HEK293 (cell line): ENCODE results near the gene KRTAP5-5.

ENCODE experiments used
- CTCF ChIA-PET: fragments of 350-600 bp; formaldehyde crosslinking; extraction: SDS; loops from one replicate; lab custom pipeline; 2021; ENCODE audit warnings: antibody characterized with exemption; lab: Yijun Ruan, JAX
- POLR2A ChIA-PET: fragments of 300-600 bp; formaldehyde crosslinking; extraction: SDS; loops from one replicate; lab custom pipeline; 2020; ENCODE audit warnings: antibody characterized with exemption, inconsistent platforms; lab: Yijun Ruan, JAX
- H3K27ac ChIP-seq: fragments of 200-500 bp; sonication (Bioruptor generic); 2 replicates; pipeline ENCODE4 v1.5.1; 2014; ENCODE audit warnings: low read depth, low read length, control low read depth, inconsistent platforms; ENCODE audit errors: extremely low read depth
- H3K36me3 ChIP-seq, 2 experiments: fragments of 200-500 bp in 1 of 2; sonication (Bioruptor generic) in 1 of 2; 1 replicate in 1 of 2; 2 replicates in 1 of 2; pipeline ENCODE4 v1.5.1; 2014 to 2017; ENCODE audit warnings: inconsistent platforms in 2 of 2, low read length in 2 of 2; ENCODE audit not compliant: control insufficient read depth in 2 of 2, insufficient read depth in 1 of 2
- H3K4me1 ChIP-seq: fragments of 200-500 bp; sonication (Bioruptor generic); 2 replicates; pipeline ENCODE4 v1.5.1; 2014; ENCODE audit warnings: mild to moderate bottlenecking, low read length, inconsistent platforms; ENCODE audit not compliant: control insufficient read depth, insufficient read depth
- H3K4me3 ChIP-seq: 2 replicates; pipeline ENCODE4 v1.5.1; 2011; ENCODE audit warnings: low read depth, mild to moderate bottlenecking, control low read depth, low read length, moderate library complexity
- H3K9me3 ChIP-seq: fragments of 200-500 bp; sonication (Bioruptor generic); 2 replicates; pipeline ENCODE4 v1.5.1; 2014; ENCODE audit warnings: low read depth, low read length, inconsistent platforms; ENCODE audit not compliant: control insufficient read depth, insufficient read depth
- GFI1B ChIP-seq: fragments of 450-650 bp; formaldehyde crosslinking; IDR thresholded peaks from 2 replicates; pipeline ENCODE4 v1.5.1; 2016; ENCODE audit warnings: missing biosample characterization, missing genetic modification characterization
- HOXD13 ChIP-seq: sonication (generic); formaldehyde crosslinking; IDR thresholded peaks from 2 replicates; pipeline ENCODE4 v1.8.0; 2022; ENCODE audit warnings: missing genetic modification reagents, borderline replicate concordance
- KLF10 ChIP-seq: fragments of 450-650 bp; IDR thresholded peaks from 2 replicates; pipeline ENCODE4 v1.5.1; 2018; ENCODE audit warnings: missing biosample characterization, mild to moderate bottlenecking, missing genetic modification characterization
- OVOL3 ChIP-seq: fragments of 450-650 bp; formaldehyde crosslinking; IDR thresholded peaks from 2 replicates; pipeline ENCODE4 v1.5.1; 2016; ENCODE audit warnings: missing biosample characterization, missing genetic modification characterization
- ZFP69B ChIP-seq: fragments of 450-650 bp; formaldehyde crosslinking; IDR thresholded peaks from 2 replicates; pipeline ENCODE4 v1.5.1; 2016; ENCODE audit warnings: missing biosample characterization, missing genetic modification characterization
- ZNF16 ChIP-seq: fragments of 450-650 bp; formaldehyde crosslinking; IDR thresholded peaks from 2 replicates; pipeline ENCODE4 v1.5.1; 2016; ENCODE audit warnings: low read depth, missing biosample characterization, missing genetic modification characterization
- ZNF239 ChIP-seq: fragments of 450-650 bp; formaldehyde crosslinking; IDR thresholded peaks from 2 replicates; pipeline ENCODE4 v1.5.1; 2016; ENCODE audit warnings: missing biosample characterization, missing genetic modification characterization
- ZNF324 ChIP-seq: fragments of 450-650 bp; formaldehyde crosslinking; IDR thresholded peaks from 2 replicates; pipeline ENCODE4 v1.5.1; 2016; ENCODE audit warnings: missing biosample characterization, missing genetic modification characterization
- ZNF510 ChIP-seq: fragments of 450-650 bp; formaldehyde crosslinking; IDR thresholded peaks from 2 replicates; pipeline ENCODE4 v1.5.1; 2018; ENCODE audit warnings: mild to moderate bottlenecking, missing genetic modification characterization, missing biosample characterization; ENCODE audit not compliant: insufficient replicate concordance
- ZNF529 ChIP-seq: fragments of 450-650 bp; formaldehyde crosslinking; IDR thresholded peaks from 2 replicates; pipeline ENCODE4 v1.5.1; 2017; ENCODE audit warnings: missing genetic modification characterization, missing biosample characterization; ENCODE audit not compliant: insufficient replicate concordance
- ZNF624 ChIP-seq: fragments of 450-650 bp; formaldehyde crosslinking; IDR thresholded peaks from 2 replicates; pipeline ENCODE4 v1.5.1; 2017; ENCODE audit warnings: missing biosample characterization, missing genetic modification characterization
- ZNF837 ChIP-seq: fragments of 450-650 bp; formaldehyde crosslinking; IDR thresholded peaks from 2 replicates; pipeline ENCODE4 v1.5.1; 2016; ENCODE audit warnings: missing biosample characterization, missing genetic modification characterization
- ZSCAN16 ChIP-seq: fragments of 450-650 bp; formaldehyde crosslinking; IDR thresholded peaks from 2 replicates; pipeline ENCODE4 v1.5.1; 2016; ENCODE audit warnings: missing biosample characterization, missing genetic modification characterization
- ZXDB ChIP-seq: fragments of 450-650 bp; formaldehyde crosslinking; IDR thresholded peaks from 2 replicates; pipeline ENCODE4 v1.5.1; 2016; ENCODE audit warnings: missing biosample characterization, missing genetic modification characterization
- TF ChIP-seq, protein P1 (sequence below): fragments of 450-650 bp; formaldehyde crosslinking; IDR thresholded peaks from 2 replicates; pipeline ENCODE4 v1.5.1; 2016; ENCODE audit warnings: missing biosample characterization, missing genetic modification characterization, borderline replicate concordance
- TF ChIP-seq, protein P2 (sequence below): fragments of 450-650 bp; formaldehyde crosslinking; IDR thresholded peaks from 2 replicates; pipeline ENCODE4 v1.5.1; 2016; ENCODE audit warnings: missing biosample characterization, missing genetic modification characterization

The KRTAP5-5 gene

DNA sequence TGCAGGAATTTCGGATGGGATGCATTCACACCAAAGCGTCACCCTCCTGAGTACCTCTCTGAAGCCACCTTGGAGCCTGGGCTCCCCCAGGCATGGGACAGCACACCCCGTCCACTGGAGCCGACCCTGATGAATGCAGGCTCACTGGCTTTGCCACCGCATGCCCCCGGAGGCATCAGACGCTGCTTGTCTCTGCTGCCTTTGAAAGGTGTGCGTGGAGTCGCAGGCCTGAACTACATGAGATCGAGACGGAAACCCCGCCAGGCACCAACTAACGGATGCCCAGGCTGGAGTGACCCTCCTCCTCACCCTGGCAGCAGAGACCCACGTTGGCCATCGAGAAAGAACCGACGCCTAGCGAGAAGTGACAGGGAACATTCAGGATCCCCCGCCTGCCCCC, 22.5 kb downstream of the KRTAP5-5 start:
- H3K4me3 ChIP-seq: no peak overlapping the region
- ChIA-PET CTCF (interaction anchor here (0.6 to 6.4 kb wide), 56 partner anchors 9 to 735 kb away, joined by 3 to 138 read pairs (median 5); partner anchors contain the start of genes KRTAP5-6 and SYT8), POLR2A (interaction anchor here (1.1 to 1.3 kb wide), 2 partner anchors 41 to 500 kb away, joined by 4 to 9 read pairs; no protein-coding TSS in a partner anchor)
- no peaks in the 10 kb centered on the region for H3K4me1 ChIP-seq
- H3K36me3 ChIP-seq: no peaks in the 10 kb centered on the region
- H3K27ac ChIP-seq: no peak overlapping the region
- TF ChIP-seq KLF10: no peak
- H3K9me3 ChIP-seq: no peaks in the 10 kb centered on the region

DNA sequence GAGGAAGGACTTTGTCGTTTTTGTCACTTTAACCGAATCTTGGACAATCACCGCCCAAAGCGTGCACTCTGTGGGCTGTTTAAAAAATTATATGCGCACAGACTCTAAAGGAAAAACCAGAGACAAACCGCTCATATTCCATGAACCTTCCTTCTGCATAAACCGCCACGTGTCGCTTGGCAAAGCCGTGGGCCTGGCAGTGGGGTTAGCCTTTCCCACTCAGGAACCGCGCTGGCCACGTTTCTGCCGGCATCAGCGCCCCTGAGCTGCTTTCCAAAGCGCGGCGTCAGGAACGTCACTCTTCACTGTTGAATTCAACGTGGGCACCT, 22.8 kb downstream of the KRTAP5-5 start:
- Histone ChIP-seq H3K4me3 (no peak overlapping the region), H3K27ac (no peak overlapping the region), H3K9me3 (no peaks in the 10 kb centered on the region), H3K36me3 (no peaks in the 10 kb centered on the region), H3K4me1 (no peaks in the 10 kb centered on the region)
- TF ChIP-seq ZNF239 (tag by site-specific recombination) (no peak), ZNF837 (tag by site-specific recombination) (no peak), ZSCAN16 (tag by site-specific recombination) (no peak), OVOL3 (tag by site-specific recombination) (no peak), ZNF624 (no peak), ZXDB (tag by site-specific recombination) (no peak), ZNF529 (tag by site-specific recombination) (no peak), ZNF510 (tag by site-specific recombination) (no peak), GFI1B (tag by site-specific recombination) (no peak), ZNF16 (no peak), ZNF324 (tag by site-specific recombination) (no peak), HOXD13 (CRISPR knock-in tag) (no peak), ZFP69B (tag by site-specific recombination) (no peak)
- TF ChIP-seq, protein P1, sequence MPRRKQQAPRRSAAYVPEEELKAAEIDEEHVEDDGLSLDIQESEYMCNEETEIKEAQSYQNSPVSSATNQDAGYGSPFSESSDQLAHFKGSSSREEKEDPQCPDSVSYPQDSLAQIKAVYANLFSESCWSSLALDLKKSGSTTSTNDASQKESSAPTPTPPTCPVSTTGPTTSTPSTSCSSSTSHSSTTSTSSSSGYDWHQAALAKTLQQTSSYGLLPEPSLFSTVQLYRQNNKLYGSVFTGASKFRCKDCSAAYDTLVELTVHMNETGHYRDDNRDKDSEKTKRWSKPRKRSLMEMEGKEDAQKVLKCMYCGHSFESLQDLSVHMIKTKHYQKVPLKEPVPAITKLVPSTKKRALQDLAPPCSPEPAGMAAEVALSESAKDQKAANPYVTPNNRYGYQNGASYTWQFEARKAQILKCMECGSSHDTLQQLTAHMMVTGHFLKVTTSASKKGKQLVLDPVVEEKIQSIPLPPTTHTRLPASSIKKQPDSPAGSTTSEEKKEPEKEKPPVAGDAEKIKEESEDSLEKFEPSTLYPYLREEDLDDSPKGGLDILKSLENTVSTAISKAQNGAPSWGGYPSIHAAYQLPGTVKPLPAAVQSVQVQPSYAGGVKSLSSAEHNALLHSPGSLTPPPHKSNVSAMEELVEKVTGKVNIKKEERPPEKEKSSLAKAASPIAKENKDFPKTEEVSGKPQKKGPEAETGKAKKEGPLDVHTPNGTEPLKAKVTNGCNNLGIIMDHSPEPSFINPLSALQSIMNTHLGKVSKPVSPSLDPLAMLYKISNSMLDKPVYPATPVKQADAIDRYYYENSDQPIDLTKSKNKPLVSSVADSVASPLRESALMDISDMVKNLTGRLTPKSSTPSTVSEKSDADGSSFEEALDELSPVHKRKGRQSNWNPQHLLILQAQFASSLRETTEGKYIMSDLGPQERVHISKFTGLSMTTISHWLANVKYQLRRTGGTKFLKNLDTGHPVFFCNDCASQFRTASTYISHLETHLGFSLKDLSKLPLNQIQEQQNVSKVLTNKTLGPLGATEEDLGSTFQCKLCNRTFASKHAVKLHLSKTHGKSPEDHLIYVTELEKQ: no peak
- TF ChIP-seq, protein P2, sequence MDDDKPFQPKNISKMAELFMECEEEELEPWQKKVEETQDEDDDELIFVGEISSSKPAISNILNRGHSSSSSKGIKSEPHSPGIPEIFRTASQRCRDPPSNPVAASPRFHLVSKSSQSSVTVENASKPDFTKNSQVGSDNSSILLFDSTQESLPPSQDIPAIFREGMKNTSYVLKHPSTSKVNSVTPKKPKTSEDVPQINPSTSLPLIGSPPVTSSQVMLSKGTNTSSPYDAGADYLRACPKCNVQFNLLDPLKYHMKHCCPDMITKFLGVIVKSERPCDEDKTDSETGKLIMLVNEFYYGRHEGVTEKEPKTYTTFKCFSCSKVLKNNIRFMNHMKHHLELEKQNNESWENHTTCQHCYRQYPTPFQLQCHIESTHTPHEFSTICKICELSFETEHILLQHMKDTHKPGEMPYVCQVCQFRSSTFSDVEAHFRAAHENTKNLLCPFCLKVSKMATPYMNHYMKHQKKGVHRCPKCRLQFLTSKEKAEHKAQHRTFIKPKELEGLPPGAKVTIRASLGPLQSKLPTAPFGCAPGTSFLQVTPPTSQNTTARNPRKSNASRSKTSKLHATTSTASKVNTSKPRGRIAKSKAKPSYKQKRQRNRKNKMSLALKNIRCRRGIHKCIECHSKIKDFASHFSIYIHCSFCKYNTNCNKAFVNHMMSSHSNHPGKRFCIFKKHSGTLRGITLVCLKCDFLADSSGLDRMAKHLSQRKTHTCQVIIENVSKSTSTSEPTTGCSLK (tag by site-specific recombination): no peak
- ChIA-PET CTCF (interaction anchor here (0.6 to 6.4 kb wide), 64 partner anchors 9 to 735 kb away, joined by 3 to 138 read pairs (median 5); partner anchors contain the start of genes KRTAP5-6 and SYT8), POLR2A (interaction anchor here (1.1 to 1.3 kb wide), 2 partner anchors 41 to 500 kb away, joined by 4 to 9 read pairs; no protein-coding TSS in a partner anchor)
